NCI-H748 treated with DMSO at 0.1 percent for 48 hours (cell line): ENCODE measurements around the gene PLSCR3.

Source experiments
- DNase-seq: peaks from one replicate; lab custom pipeline; 2025; lab: John Stamatoyannopoulos, UW

The PLSCR3 gene

DNA sequence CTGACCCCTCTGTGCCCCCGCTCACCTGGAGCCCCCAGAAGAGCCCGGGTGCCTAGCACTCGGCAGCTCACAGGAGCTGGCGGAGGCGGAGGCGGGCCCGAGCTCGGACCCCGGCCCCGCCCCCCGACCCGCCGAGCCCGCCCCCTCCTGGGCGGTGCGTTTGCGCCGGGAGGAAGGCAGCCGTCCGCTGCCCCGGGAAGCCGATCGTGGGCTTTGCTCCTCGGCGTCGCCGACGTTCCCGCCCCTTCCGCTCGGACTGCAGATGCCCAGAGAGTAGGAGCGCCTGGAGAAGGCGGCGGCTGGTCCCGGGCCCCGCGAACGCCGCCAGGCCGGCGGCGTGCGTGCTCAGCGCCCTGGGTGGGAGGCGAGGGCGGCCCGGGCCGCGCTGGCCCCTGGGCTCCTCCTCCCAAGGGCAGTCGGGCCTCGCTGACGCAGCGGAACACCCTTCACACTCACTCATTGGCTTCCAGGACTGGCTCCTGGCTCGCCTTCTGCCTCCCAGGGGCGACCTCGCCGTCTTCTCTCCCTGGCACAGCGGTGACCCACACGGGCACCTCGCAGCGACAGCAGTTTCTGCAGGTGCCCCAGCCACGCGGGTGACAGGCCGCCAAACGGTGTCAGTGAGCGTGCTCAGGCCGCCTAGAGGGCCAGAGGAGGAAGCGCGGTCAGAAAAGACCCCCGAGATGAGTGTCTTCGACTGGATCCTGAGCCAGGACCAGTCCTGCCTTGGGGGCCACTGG is at the start of gene PLSCR3:
TSS of gene PLSCR3 (minus strand) at position 74 of the 740 bp plus-strand sequence. CDS start 415 bp downstream, outside the sequence.
- DNase-seq = peak; percentile 80

DNA sequence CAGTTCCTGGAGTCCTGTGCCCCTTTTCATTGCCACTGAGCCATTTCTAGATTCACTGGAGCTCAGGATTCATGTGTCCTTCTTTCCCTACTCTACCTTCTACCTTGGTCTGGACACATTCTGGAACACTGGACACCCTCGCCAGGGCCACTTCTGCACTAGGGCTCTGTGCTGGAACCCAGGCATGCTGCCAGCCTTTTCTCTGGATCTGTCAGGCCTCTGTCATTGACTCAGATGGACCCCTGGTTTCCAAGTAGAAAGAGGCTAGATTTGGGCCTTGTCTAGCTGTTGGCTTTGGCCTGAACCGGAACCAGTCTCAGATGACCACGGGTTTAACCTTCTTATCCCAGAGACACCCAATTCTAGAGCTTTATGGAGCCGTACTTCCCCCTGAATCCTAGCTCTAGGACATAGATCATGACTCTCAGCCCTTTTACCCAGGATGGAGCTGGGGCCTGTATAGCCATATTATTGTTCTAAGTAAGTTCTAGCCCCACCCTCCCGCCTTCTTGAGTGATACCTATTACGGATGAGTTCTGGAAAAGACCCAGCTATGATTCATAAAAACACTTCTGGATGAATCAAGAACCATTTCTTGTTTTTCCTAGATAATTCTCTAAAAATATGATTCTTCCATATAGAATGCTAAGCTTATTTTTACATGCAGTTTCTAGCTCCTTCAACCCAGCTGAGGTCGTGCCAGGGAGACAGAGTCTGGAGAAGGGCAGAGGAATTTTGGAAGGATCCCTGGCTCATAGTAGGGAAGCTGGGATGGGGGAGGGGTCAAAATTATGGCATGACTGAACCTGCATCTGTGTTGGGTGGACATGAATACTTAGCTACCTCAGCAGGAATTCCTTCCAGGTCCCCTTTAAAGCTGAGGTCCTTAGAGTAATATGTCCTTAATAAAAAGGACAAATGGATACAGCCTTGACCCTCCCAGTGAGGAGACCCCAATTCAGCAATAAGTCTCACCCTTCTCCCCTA is 49.5 kb upstream of the PLSCR3 start:
- DNase-seq = no peak

DNA sequence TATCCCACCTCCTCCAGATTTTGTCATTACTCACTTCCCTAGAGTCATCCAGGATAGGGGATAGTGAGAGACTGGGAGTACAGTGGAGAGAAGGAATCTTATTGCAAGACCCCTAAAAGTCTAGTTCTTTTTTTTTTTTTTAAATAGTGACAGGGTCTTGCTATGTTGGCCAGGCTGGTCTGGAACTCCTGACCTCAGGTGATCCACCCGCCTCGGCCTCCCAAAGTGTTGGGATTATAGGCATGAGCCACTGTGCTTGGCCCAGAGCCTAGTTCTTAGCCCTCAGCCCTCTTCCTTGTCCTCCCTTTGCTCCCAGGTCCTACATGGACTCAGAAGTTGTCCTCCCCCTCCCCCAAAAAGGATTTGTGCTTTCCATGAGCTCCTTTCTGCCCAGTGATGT is 47.8 kb upstream of the PLSCR3 start:
- no peak for DNase-seq

DNA sequence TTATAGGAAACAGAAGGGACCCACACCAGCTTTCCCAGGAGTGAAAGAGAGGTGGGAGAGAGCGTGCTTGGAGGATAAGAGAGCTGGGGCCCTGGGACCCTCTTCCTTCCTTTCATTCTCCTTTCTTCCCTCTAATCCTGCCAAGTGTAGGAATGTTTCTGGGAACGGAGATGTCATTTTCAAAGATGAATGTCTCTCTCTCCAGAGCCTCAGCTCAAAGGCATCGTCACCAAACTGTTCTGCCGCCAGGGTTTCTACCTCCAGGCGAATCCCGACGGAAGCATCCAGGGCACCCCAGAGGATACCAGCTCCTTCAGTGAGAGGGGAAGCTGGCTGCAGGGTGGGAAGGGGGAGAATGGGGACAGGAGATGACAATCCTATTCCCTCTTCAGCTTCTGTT is 46.9 kb upstream of the PLSCR3 start:
- no peak for DNase-seq

DNA sequence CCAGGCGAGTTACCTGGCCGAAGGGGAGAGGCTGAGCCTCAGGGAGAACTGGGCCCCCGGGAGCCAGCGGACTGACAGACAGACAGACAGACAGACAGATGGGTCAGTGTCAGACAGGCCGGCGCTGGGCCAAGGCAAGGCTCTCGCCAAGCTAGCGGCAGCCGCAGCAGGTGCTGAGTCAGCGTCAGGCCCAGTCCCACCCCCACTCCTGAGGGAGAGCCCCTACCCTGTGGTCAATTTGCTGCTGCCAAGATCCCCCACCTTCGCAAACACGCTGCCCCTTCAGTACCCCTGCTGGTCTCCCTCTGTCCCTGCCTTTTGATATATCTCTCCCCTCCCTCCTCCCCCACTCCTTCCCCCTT is 46.5 kb upstream of the PLSCR3 start:
- no peak for DNase-seq

DNA sequence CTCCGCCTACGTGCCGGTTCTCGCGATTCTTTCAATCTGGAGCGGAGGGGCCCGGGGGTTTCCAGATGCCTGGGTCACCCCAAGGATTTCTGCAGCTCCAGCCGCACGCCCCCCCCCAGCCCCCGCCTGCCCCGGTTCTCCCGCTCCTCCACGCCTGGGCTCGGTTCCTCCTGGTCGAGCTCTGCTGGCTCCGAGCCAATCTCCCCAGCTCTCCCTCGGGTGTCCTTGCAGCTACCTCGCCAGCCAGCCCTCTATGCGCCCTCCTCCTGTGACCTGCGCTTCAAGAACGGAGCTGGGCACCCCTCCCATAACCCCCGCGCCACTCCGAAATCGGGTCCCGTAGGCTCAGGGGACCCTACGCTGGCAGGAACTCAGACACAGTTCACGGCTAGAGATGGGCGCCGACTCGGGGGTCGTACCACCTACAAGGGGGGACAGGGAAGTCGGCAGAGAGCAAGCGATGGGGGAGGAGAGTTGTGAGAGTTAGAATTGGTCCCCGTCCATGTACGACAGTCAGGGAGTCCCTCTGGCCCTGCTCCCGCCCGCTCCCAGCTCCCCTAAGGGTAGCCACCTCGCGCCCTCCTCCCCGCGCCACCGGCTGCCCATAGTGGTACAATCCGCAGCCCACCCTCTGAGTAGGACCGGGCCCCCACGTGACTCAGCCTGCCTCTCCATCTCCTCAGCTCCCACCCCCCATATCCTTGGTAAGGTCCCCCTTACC is 45.9 kb upstream of the PLSCR3 start:
- peak; percentile 31 for DNase-seq

DNA sequence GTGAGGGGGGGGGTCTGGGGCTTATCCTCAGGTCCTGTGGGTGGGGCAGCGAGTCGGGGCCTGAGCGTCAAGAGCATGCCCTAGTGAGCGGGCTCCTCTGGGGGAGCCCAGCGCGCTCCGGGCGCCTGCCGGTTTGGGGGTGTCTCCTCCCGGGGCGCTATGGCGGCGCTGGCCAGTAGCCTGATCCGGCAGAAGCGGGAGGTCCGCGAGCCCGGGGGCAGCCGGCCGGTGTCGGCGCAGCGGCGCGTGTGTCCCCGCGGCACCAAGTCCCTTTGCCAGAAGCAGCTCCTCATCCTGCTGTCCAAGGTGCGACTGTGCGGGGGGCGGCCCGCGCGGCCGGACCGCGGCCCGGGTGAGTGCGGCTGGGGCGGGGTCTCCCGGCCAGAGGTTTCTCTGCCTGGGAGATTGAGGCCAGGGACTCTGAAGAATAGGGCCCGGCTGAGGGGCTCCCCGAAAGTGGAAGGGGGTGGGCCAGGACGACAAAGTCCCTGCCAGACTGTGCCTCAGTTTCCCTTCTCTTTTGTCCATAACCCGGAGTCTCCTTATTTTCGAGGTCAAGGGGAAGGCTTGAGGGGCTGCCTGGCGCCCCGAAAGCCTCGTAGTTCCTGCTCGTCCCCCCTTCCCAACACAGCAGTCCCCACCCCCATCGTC is 45.3 kb upstream of the PLSCR3 start, which contains the start of gene FGF11:
TSS of gene FGF11 (plus strand) at position 51 of the 651 bp plus-strand sequence. CDS start at position 160, 109 bp downstream.
- DNase-seq = no peak

DNA sequence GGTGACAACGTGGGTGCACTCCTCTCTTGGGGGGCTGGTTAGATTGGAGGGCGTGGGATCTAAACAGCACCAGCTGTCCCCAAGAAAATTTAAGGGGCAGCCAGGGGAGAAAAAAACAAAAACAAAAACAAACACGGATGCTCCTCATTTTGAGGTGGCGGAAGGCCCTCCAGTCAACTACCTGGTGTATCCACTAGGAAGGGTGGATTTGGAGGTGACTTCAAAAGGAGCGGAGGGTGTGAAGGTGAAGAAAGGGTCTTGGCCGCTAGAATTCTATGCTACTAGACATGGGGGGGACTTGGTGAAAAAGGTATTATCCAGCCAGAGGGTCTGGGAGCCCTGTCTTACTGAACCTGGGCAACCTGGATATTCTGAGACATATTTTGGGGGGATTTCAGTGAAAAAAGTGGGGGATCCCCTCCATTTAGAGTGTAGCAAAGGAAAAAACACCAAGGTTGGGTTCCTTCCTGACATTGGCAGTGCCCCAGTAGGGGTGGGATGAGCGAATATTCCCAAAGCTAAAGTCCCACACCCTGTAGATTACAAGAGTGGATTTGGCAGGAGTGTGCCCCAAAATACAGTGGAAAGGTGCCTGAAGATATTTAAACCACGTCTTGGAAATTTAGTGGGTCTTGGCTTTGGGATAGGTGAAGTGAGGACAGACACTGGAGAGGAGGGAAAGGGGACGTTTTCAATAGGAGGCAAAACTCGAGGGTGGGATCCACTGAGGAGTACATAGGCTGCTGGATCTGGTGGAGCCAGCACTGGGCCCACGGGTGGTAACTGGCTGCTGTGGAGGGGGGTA is 44.5 kb upstream of the PLSCR3 start:
- no peak for DNase-seq

DNA sequence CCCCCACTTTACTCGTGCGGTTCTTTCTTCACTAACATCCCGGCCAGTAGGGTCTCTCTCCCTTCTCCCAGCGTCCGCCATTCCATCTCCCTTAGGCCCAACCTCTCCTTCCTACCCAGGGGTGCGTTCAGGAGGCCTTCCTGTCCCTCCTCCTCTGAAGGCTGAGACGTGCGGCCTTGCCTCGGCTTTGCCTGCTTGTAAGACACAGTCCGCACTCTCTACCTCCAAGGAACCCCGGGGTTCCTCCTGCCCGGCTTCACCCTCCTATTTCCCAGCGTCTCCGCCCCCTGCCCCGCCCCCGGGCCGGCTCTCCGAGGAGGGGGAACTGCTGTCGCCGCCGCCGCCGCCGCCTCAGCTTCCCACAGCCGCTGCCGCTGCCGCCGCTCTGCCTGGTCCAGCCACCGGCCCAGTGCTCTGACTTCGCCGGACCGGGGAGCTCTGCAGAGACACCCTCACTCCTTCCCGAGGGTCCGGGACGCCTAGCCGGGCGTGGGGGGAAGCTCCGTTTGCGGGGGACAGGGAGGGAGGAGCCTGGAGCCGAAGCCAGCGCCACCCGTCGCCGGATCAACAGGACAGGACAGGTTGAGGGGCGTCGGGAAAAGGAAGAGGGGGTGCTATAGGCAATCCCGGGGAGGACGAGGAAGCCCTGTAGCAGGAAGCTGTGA is 43.8 kb upstream of the PLSCR3 start:
- peak; percentile 60 for DNase-seq

DNA sequence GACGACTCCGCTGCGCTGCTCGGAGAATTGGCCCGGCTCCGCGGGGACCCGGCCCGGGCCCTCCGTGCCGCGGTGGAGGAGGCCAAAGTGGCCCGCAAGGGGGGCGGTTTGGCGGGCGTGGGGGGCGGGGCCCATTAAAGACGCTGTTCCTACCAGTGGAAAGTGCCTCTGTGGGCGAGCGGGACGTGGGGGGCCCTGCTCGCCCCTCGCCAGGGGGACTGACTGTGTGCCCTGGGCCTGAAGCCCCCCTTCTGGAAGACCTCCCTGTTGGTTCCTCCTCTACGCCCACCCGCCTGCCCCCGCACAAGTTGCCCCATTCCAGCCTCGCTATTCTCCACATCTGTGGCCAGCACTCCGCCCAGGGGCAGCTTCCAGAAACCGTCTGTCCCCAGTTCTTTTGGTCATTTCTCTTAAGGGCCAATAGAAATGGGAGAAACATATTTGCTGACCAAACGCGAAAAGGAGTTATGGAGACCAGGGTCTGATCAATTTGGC is 43.1 kb upstream of the PLSCR3 start:
- DNase-seq = no peak

DNA sequence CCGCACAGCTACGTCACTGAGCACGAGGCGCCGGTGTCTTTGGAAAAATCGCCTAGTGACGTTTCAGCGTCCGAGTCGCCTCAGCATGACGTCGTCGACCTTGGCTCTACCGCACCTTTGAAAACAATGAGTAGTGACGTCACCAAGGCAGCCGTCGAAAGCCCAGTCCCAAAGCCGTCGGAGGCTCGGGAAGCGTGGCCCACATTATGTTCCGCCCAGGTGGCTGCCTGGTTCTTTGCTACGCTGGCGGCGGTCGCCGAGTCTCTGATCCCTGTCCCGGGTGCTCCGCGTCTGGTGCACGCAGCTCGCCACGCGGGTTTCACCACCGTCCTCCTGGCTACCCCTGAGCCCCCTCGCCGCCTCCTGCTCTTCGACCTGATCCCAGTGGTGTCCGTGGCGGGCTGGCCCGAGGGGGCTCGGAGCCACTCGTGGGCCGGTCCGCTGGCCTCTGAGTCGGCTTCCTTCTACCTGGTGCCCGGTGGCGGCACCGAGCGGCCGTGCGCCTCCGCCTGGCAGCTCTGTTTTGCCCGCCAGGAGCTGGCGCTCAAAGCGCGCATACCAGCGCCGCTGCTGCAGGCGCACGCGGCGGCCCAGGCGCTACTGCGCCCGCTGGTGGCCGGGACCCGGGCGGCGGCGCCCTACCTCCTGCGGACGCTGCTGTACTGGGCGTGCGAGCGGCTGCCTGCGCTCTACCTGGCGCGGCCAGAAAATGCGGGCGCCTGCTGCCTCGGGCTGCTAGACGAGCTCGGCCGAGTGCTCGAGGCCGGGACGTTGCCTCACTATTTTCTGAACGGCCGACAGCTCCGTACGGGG is 42.4 kb upstream of the PLSCR3 start:
- peak; percentile 78 for DNase-seq

DNA sequence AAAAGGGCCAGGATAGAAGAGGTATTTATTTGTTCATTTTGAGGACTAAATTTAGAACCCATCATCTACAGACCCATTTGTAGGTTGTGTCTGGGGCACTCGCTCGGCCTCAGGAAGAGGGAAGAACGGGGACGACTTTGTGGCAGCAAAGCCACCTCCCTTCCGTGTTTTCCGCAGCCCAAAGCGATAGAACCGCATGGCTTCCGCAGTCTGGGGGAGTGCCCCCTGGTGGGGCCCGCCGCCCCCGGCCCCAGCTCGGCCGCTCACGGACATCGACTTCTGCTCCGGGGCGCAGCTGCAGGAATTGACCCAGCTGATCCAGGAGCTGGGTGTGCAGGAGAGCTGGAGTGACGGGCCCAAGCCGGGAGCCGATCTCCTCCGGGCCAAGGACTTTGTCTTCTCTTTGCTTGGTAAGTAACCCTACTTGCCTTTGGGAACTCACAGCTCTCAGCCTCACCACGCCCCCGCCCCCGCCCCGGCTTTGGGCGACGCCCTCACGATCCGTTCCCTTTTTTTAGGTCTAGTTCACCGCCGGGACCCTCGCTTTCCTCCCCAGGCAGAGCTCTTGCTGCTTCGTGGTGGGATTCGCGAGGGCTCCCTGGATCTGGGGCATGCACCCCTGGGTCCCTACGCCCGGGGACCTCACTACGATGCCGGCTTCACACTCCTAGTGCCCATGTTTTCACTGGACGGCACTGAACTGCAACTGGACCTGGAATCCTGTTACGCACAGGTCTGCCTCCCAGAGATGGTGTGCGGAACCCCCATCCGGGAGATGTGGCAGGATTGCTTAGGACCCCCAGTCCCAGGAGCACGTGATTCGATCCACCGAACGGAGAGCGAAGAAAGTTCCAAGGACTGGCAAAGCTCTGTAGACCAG is 41.6 kb upstream of the PLSCR3 start:
- DNase-seq = peak; percentile 50

DNA sequence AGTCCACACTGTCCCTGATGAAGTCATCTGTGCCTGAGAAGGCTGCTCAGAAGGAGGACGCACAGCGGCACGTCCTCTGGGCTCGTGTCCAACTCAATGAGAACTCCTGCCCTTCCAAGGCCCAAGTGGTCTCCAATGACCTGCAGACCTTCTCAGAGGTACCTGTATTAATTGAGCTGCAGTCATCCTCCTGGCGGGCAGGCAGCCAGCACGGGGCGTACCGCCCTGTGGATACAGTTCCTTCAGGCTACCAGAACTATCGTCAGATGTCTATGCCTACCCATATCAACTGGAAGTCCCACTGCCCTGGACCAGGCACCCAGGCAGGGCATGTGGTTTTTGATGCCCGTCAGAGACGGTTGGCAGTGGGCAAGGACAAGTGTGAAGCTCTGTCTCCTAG is 38.0 kb upstream of the PLSCR3 start:
- DNase-seq = no peak

DNA sequence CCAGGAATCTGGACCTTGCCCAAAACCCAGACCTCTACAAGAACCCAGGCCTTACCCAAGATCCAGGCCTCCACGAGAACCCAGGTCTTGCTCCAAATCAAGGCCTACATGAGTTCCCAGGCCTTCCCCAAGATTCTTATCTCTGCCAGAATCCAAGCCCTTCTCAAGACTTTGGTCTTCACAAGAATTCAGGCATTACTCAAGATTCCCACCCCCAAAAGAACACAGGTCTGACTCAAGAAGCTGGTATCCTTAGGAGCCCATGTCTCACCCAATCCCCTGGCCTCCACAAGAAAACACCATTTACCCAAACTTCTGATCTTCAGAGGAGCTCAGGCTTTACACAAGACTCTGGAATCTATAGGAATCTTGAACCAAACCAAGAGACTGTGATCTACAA is 36.9 kb upstream of the PLSCR3 start:
- DNase-seq = no peak

DNA sequence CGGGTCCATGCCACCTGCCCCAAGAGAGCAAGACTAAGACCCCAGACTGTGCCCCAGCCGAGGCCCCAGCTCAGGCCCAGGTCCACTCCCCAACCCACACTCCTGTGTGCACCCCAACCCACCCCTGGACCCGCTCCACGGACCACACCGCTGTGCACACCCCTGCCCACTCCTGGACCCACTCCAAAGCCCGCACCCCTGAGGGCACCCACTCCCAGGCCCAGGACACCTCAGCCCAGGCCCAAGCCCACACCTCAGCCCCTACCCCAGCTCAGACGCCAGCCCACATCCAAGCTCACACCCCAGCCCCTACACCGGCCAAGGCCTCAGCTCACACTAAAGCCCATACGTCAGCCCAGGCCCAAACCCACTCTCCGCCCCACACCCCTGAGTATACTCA is 35.4 kb upstream of the PLSCR3 start:
- DNase-seq = no peak

DNA sequence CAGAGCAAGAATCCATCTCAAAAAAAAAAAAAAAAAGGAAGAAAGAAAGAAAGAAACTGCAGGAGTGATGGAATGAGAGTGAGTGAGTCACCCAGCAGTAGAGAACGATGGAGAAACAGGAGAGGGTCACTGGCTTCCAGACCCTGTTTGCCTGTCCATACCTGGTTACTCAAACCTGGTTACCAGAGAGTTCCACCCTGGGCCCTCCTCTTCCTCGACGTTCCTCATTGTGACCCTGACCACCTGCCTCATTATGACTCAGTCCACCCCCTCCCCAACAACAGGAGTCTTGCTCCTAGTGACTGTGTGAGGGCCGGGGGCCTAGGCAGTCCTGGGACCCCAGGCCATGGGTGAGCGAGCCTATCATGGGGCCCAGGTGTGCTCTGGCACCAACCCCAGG is 34.2 kb upstream of the PLSCR3 start, which contains the start of gene SPEM3:
TSS of gene SPEM3 (plus strand) at position 301 of the 400 bp plus-strand sequence. CDS start at position 347, 46 bp downstream.
- no peak for DNase-seq

DNA sequence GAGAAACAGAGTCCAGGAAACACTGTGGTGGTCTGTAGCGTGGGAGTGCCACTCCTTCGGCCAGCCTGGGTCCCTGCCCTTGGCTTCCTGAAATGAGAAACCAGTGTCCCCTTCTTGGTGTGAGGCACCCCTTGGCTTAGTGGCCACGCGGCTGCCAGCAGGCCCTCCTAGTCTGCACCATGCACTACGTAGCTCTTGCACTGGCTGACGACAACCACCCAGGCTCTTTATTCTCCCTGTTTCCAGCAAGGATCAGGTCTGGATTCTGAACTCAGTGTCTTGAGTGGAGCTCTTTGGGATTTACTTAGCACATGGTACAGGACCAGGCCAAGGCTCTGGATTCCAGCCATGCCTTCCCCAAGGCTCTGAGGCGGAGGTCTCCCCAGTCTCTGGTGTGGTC is 33.2 kb upstream of the PLSCR3 start:
- DNase-seq = no peak

DNA sequence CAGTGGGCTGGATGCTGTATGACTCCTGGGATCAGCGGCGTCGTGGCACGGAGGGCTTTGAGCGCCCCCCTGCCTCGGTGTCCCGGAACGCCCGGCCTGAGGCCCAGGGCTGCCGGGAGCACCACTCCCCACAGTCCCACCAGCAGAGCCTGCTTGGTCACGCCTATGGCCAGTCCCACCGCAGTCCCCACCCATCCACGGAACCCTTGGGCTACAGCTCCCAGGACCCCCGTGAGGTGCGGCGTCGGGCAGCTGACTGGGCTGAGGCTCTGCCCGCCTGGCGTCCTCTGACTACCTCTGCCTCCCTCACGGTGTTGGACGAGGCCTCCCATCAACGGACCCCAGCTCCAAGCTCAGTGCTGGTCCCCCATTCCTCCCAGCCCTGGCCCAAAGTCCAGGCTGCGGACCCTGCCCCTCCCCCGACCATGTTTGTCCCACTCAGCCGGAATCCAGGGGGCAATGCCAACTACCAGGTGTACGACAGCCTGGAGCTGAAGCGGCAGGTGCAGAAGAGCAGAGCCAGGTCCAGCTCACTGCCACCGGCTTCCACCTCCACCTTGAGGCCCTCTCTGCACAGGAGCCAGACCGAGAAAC is 32.7 kb upstream of the PLSCR3 start:
- no peak for DNase-seq
